Suprapubic skin (tissue), 4 donors: ENCODE results near the gene POU2AF3.

Source experiments
- CTCF ChIP-seq, 2 donors: fragments of 200-600 bp in 1 of 2; fragments of 450-650 bp in 1 of 2; sonication (generic) in 1 of 2; IDR thresholded peaks; one replicate each; pipeline ENCODE4 v1.5.1; 2016 to 2019; ENCODE audit warnings: antibody characterized with exemption in 2 of 2, mild to moderate bottlenecking in 1 of 2, moderate library complexity in 1 of 2
- POLR2A ChIP-seq, 2 donors: fragments of 450-650 bp; IDR thresholded peaks; one replicate each; pipeline ENCODE4 v1.6.1; 2017; ENCODE audit warnings: antibody characterized with exemption in 2 of 2, mild to moderate bottlenecking in 2 of 2, moderate library complexity in 2 of 2
- POLR2AphosphoS5 ChIP-seq, 3 donors: sonication (generic); formaldehyde crosslinking; IDR thresholded peaks; one replicate each; pipeline ENCODE4 v1.6.1; 2017; ENCODE audit warnings: antibody characterized with exemption in 3 of 3

GRCh38 chr11:111307472-111308108 lies 9.2 kb downstream of the POU2AF3 start:
- TF ChIP-seq CTCF (IDR thresholded peaks at IDR 0.05) (no peak), POLR2A (IDR thresholded peaks at IDR 0.05) (no peak), POLR2AphosphoS5 (IDR thresholded peaks at IDR 0.05) (no peak)
